Neural cell (in vitro differentiated cells): ENCODE data around the gene FCHO1. TPM values are rescaled to one million over a fixed set of nuclear protein-coding genes. Genes with fewer than 3 reads are reported as not detected.

Experiments used
- H2AFZ ChIP-seq: fragments of 200-600, 300-800 bp; sonication (generic), shearing (Covaris generic); 2 replicates; pipeline ENCODE4 v1.6.0; 2014; ENCODE audit warnings: low read depth, mild to moderate bottlenecking, antibody characterized with exemption, low read length, moderate library complexity
- H3F3A ChIP-seq: fragments of 200-600 bp; shearing (Covaris generic); 2 replicates; pipeline ENCODE4 v1.6.1; 2016; ENCODE audit warnings: mild to moderate bottlenecking, moderate library complexity, mixed read lengths, antibody characterized with exemption, low read length; ENCODE audit not compliant: insufficient read depth, poor library complexity, severe bottlenecking
- H3K27ac ChIP-seq: fragments of 200-600, 300-800 bp; sonication (generic), shearing (Covaris generic); 2 replicates; pipeline ENCODE4 v1.5.1; 2014; ENCODE audit warnings: mild to moderate bottlenecking, low read length, moderate library complexity
- H3K27me3 ChIP-seq: fragments of 300-800, 200-600 bp; sonication (generic), shearing (Covaris generic); 2 replicates; pipeline ENCODE4 v1.6.0; 2014; ENCODE audit warnings: mild to moderate bottlenecking, low read depth, low read length, moderate library complexity; ENCODE audit not compliant: insufficient read depth
- H3K36me3 ChIP-seq: fragments of 300-800, 200-600 bp; sonication (generic), shearing (Covaris generic); 2 replicates; pipeline ENCODE4 v1.5.1; 2014; ENCODE audit warnings: mild to moderate bottlenecking, antibody characterized with exemption, low read length, moderate library complexity; ENCODE audit not compliant: insufficient read depth
- H3K4me2 ChIP-seq: fragments of 300-800, 200-600 bp; sonication (generic), shearing (Covaris generic); 2 replicates; pipeline ENCODE4 v1.6.0; 2014; ENCODE audit warnings: mild to moderate bottlenecking, low read length
- H3K4me3 ChIP-seq: fragments of 300-800, 200-600 bp; sonication (generic), shearing (Covaris generic); 2 replicates; pipeline ENCODE4 v1.5.1; 2014; ENCODE audit warnings: mild to moderate bottlenecking, low read length, moderate library complexity
- H3K79me2 ChIP-seq: fragments of 200-600 bp; shearing (Covaris generic); replicated peaks from 2 replicates; pipeline ENCODE4 v1.6.0; 2014; ENCODE audit warnings: mild to moderate bottlenecking, low read length, moderate library complexity; ENCODE audit not compliant: insufficient read depth
- H3K9ac ChIP-seq: fragments of 300-800, 200-600 bp; sonication (generic), shearing (Covaris generic); 2 replicates; pipeline ENCODE4 v1.6.1; 2016; ENCODE audit warnings: mild to moderate bottlenecking, low read length, mixed read lengths
- H3K9me2 ChIP-seq: fragments of 200-600 bp; shearing (Covaris generic); 2 replicates; pipeline ENCODE4 v1.6.1; 2016; ENCODE audit warnings: mild to moderate bottlenecking, low read length, mixed read lengths; ENCODE audit not compliant: insufficient read depth
- H3K9me3 ChIP-seq: fragments of 200-600, 300-800 bp; sonication (generic), shearing (Covaris generic); 2 replicates; pipeline ENCODE4 v1.6.1; 2016; ENCODE audit warnings: mild to moderate bottlenecking, mixed run types, low read length, moderate library complexity, mixed read lengths
- H4K20me1 ChIP-seq: fragments of 200-600 bp; shearing (Covaris generic); 2 replicates; pipeline ENCODE4 v1.6.1; 2016; ENCODE audit warnings: mild to moderate bottlenecking, mixed run types; ENCODE audit not compliant: insufficient read depth
- EP300 ChIP-seq: fragments of 450-650 bp; conservative IDR thresholded peaks from 2 replicates; pipeline ENCODE4 v1.6.1; 2014; ENCODE audit warnings: antibody characterized with exemption, mild to moderate bottlenecking, moderate library complexity; ENCODE audit not compliant: poor library complexity, severe bottlenecking
- EZH2 ChIP-seq: fragments of 200-600, 300-800 bp; shearing (Covaris generic), sonication (generic); IDR thresholded peaks from 2 replicates; pipeline ENCODE4 v1.6.1; 2014; ENCODE audit warnings: antibody characterized with exemption, low read length, borderline replicate concordance, mild to moderate bottlenecking; ENCODE audit not compliant: insufficient read depth, poor library complexity, severe bottlenecking
- MXI1 ChIP-seq: fragments of 450-650 bp; conservative IDR thresholded peaks from 2 replicates; pipeline ENCODE4 v1.6.1; 2014; ENCODE audit warnings: antibody characterized with exemption, mild to moderate bottlenecking; ENCODE audit not compliant: poor library complexity, severe bottlenecking
- POLR2AphosphoS5 ChIP-seq: IDR thresholded peaks from 2 replicates; pipeline ENCODE4 v1.6.1; 2012
- RAD21 ChIP-seq: fragments of 450-650 bp; conservative IDR thresholded peaks from 2 replicates; pipeline ENCODE4 v1.6.1; 2014; ENCODE audit warnings: antibody characterized with exemption, mild to moderate bottlenecking, moderate library complexity
- SMC3 ChIP-seq: fragments of 450-650 bp; conservative IDR thresholded peaks from 2 replicates; pipeline ENCODE4 v1.6.1; 2014; ENCODE audit warnings: antibody characterized with exemption, mild to moderate bottlenecking, moderate library complexity; ENCODE audit not compliant: poor library complexity
- TAF1 ChIP-seq: IDR thresholded peaks from 2 replicates; pipeline ENCODE4 v1.6.1; 2012; ENCODE audit warnings: low read depth
- polyA plus RNA-seq: library from polyadenylated mRNA; depleted of rRNA; stranded (reverse); fragments of >200 nt; gene quantifications from 2 replicates; pipeline ENCODE4 v1.2.3, GENCODE V29; 2014
- TF ChIP-seq, protein P1 (sequence below): IDR thresholded peaks from 2 replicates; pipeline ENCODE4 v1.6.1; 2012; ENCODE audit warnings: borderline replicate concordance
- TF ChIP-seq, protein P2 (sequence below): fragments of 450-650 bp; IDR thresholded peaks from 2 replicates; pipeline ENCODE4 v1.5.1; 2014; ENCODE audit warnings: antibody characterized with exemption, mild to moderate bottlenecking, moderate library complexity; ENCODE audit not compliant: poor library complexity, severe bottlenecking

FCHO1 gene
- polyA plus RNA-seq, 1 donor from 2014 or later = 39.7 TPM

DNA sequence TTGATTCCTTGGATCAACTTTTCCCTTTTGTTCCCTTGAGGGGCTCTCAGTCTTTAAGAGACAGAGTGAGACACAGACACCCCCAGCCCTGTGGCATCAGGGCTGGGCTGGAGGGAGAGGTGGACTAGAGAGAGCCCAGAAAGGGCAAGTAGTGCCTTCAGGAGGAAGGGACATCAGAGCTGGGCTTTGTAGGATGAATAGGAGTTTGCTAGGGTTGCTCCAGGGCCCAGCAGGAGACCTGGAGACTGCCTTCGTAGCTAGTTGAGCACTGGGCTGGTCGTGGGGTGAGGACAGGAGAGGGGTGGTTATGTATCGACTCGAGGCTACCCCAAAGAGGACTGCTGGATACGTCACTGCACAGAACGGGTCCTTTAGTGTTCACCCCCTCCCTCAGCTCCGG is 26.6 kb upstream of the FCHO1 start:
- Histone ChIP-seq H3K9ac (no peak overlapping the region), H3K9me3 (no peaks in the 10 kb centered on the region), H3F3A (no peaks in the 10 kb centered on the region), H3K4me3 (no peak overlapping the region), H3K9me2 (no peaks in the 10 kb centered on the region), H2AFZ (no peak overlapping the region), H3K79me2 (peaks cover 16% of the 10 kb centered on the region), H3K27me3 (no peaks in the 10 kb centered on the region), H3K27ac (no peak overlapping the region), H3K36me3 (no peaks in the 10 kb centered on the region), H3K4me2 (no peak overlapping the region), H4K20me1 (peaks cover 4% of the 10 kb centered on the region)
- TF ChIP-seq MXI1 (no peak), EZH2 (no peak), EP300 (no peak), POLR2AphosphoS5 (no peak), SMC3 (no peak), RAD21 (no peak), TAF1 (no peak)
- TF ChIP-seq, protein P1, sequence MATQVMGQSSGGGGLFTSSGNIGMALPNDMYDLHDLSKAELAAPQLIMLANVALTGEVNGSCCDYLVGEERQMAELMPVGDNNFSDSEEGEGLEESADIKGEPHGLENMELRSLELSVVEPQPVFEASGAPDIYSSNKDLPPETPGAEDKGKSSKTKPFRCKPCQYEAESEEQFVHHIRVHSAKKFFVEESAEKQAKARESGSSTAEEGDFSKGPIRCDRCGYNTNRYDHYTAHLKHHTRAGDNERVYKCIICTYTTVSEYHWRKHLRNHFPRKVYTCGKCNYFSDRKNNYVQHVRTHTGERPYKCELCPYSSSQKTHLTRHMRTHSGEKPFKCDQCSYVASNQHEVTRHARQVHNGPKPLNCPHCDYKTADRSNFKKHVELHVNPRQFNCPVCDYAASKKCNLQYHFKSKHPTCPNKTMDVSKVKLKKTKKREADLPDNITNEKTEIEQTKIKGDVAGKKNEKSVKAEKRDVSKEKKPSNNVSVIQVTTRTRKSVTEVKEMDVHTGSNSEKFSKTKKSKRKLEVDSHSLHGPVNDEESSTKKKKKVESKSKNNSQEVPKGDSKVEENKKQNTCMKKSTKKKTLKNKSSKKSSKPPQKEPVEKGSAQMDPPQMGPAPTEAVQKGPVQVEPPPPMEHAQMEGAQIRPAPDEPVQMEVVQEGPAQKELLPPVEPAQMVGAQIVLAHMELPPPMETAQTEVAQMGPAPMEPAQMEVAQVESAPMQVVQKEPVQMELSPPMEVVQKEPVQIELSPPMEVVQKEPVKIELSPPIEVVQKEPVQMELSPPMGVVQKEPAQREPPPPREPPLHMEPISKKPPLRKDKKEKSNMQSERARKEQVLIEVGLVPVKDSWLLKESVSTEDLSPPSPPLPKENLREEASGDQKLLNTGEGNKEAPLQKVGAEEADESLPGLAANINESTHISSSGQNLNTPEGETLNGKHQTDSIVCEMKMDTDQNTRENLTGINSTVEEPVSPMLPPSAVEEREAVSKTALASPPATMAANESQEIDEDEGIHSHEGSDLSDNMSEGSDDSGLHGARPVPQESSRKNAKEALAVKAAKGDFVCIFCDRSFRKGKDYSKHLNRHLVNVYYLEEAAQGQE = no peak
- TF ChIP-seq, protein P2, sequence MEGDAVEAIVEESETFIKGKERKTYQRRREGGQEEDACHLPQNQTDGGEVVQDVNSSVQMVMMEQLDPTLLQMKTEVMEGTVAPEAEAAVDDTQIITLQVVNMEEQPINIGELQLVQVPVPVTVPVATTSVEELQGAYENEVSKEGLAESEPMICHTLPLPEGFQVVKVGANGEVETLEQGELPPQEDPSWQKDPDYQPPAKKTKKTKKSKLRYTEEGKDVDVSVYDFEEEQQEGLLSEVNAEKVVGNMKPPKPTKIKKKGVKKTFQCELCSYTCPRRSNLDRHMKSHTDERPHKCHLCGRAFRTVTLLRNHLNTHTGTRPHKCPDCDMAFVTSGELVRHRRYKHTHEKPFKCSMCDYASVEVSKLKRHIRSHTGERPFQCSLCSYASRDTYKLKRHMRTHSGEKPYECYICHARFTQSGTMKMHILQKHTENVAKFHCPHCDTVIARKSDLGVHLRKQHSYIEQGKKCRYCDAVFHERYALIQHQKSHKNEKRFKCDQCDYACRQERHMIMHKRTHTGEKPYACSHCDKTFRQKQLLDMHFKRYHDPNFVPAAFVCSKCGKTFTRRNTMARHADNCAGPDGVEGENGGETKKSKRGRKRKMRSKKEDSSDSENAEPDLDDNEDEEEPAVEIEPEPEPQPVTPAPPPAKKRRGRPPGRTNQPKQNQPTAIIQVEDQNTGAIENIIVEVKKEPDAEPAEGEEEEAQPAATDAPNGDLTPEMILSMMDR = no peak

DNA sequence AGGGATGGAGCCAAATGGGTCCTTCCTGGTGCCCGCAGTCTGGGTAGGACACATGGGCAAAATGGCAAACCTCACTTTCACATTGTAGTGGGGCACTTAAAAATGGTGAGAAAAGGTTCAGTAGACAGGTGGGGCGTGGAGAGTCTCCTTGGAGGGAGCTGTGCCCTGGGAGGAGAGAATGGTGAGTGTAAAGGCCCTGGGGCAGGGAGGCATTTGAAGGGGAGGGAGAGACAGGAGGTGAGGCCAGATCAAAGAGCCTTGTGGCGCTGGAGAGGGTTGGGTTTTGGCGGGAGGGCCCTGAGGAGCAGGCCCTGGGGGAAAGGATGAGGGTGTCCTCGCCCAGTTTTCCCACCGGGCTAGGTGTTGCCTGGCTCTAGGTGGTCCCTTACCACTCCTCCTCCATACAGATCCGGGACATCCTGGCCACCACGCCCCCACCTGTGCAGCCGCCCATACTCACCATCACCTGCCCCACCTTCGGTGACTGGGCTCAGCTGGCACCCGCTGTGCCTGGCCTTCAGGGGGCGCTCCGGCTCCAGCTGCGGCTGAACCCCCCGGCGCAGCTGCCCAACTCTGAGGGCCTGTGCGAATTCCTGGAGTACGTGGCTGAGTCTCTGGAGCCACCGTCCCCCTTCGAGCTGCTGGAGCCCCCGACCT is 25.7 kb upstream of the FCHO1 start:
- H3K4me3 ChIP-seq = no peak overlapping the region
- no peak for TF ChIP-seq MXI1
- TF ChIP-seq, protein P2 = peak; percentile 25
- no peak overlapping the region for H3K27ac ChIP-seq
- peaks cover 4% of the 10 kb centered on the region for H4K20me1 ChIP-seq
- H3K9me3 ChIP-seq = no peaks in the 10 kb centered on the region
- no peak overlapping the region for H3K9ac ChIP-seq
- no peak overlapping the region for H2AFZ ChIP-seq
- H3K4me2 ChIP-seq = no peak overlapping the region
- H3K79me2 ChIP-seq = peaks cover 7% of the 10 kb centered on the region
- no peaks in the 10 kb centered on the region for H3K27me3 ChIP-seq
- H3F3A ChIP-seq = no peaks in the 10 kb centered on the region
- H3K36me3 ChIP-seq = peaks cover 3% of the 10 kb centered on the region
- H3K9me2 ChIP-seq = no peaks in the 10 kb centered on the region
